ENCODE data around the gene ARID4A. TPM values are rescaled to one million over a fixed set of nuclear protein-coding genes. Genes with fewer than 3 reads are reported as not detected.

The ARID4A gene
- total and polyA plus RNA-seq, 4 donors = 7.3 to 49.3 (median 15.2) TPM

GRCh38 chr14:58305730-58306129 lies 7.4 kb downstream of the ARID4A start:
- no peaks in the 10 kb centered on the region for H3K9me3 ChIP-seq (ENCODE audit: control insufficient read depth in 4 of 4, insufficient read depth in 3 of 4, low read length in 3 of 4)
- ATAC-seq (ENCODE audit: insufficient read depth, low FRiP score) (no peak), DNase-seq (no peak)
- H3K36me3 ChIP-seq (ENCODE audit: control insufficient read depth in 4 of 4, insufficient read depth in 4 of 4, low read length in 4 of 4) = peaks cover 4 to 37% (median 19%) of the 10 kb centered on the region in 4 donors
- no peaks in the 10 kb centered on the region for H3K27me3 ChIP-seq (ENCODE audit: control insufficient read depth in 3 of 3, insufficient read depth in 3 of 3, low read length in 2 of 3)
- TF ChIP-seq, protein P1, sequence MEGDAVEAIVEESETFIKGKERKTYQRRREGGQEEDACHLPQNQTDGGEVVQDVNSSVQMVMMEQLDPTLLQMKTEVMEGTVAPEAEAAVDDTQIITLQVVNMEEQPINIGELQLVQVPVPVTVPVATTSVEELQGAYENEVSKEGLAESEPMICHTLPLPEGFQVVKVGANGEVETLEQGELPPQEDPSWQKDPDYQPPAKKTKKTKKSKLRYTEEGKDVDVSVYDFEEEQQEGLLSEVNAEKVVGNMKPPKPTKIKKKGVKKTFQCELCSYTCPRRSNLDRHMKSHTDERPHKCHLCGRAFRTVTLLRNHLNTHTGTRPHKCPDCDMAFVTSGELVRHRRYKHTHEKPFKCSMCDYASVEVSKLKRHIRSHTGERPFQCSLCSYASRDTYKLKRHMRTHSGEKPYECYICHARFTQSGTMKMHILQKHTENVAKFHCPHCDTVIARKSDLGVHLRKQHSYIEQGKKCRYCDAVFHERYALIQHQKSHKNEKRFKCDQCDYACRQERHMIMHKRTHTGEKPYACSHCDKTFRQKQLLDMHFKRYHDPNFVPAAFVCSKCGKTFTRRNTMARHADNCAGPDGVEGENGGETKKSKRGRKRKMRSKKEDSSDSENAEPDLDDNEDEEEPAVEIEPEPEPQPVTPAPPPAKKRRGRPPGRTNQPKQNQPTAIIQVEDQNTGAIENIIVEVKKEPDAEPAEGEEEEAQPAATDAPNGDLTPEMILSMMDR (IDR thresholded peaks at IDR 0.05; ENCODE audit: control extremely low read depth, extremely low read depth) = no peak
- no peak overlapping the region for H3K4me3 ChIP-seq
- H3K4me1 ChIP-seq (ENCODE audit: control insufficient read depth in 5 of 5, insufficient read depth in 5 of 5, low read length in 5 of 5) = peaks cover 0 to 4% (median 2%) of the 10 kb centered on the region in 5 donors
- no peak overlapping the region for H3K9ac ChIP-seq (ENCODE audit: insufficient read depth in 1 of 2, low read length in 2 of 2)
- H3K27ac ChIP-seq (ENCODE audit: low read depth in 1 of 2, low read length in 1 of 2) = no peak overlapping the region
- WGBS, 2 donors = 67 to 77% methylated on average over 2 of the region's 2 CpGs

GRCh38 chr14:58307597-58308316 lies 9.4 kb downstream of the ARID4A start:
- Histone ChIP-seq H3K4me3 (no peak overlapping the region), H3K9me3 (ENCODE audit: control insufficient read depth in 4 of 4, insufficient read depth in 3 of 4, low read length in 3 of 4) (no peaks in the 10 kb centered on the region), H3K27ac (ENCODE audit: low read depth in 1 of 2, low read length in 1 of 2) (no peak overlapping the region), H3K36me3 (ENCODE audit: control insufficient read depth in 4 of 4, insufficient read depth in 4 of 4, low read length in 4 of 4) (peaks cover 4 to 33% (median 15%) of the 10 kb centered on the region in 4 donors), H3K4me1 (ENCODE audit: control insufficient read depth in 5 of 5, insufficient read depth in 5 of 5, low read length in 5 of 5) (peaks cover 0 to 2% (median 0%) of the 10 kb centered on the region in 5 donors), H3K9ac (ENCODE audit: insufficient read depth in 1 of 2, low read length in 2 of 2) (no peak overlapping the region), H3K27me3 (ENCODE audit: control insufficient read depth in 3 of 3, insufficient read depth in 3 of 3, low read length in 2 of 3) (no peaks in the 10 kb centered on the region)
- 92 to 93% methylated on average over 8 of the region's 8 CpGs for WGBS, 2 donors
- DNase-seq = no peak
- TF ChIP-seq, protein P1 (IDR thresholded peaks at IDR 0.05; ENCODE audit: control extremely low read depth, extremely low read depth) = no peak
- ATAC-seq (ENCODE audit: insufficient read depth, low FRiP score) = no peak

DNA sequence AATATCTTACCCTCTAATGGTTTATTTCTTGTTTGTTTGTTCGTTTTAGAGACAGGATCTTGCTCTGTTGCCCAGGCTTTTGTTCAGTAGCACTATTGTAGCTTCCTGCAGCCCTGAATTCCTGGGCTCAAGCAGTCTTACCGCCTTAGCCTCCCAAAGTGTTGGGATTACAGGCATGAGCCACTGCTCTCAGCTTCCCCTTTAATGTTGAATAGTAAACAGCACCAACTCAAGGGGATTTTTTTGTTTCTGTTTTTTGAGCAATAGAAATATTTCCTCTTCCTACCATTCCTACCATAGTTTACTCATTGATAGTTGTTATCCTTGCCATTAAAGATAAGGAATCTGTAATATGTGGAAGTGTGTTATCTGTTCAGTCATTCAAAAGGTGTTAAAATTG lies 10.7 kb downstream of the ARID4A start:
- H3K9me3 ChIP-seq (ENCODE audit: control insufficient read depth in 4 of 4, insufficient read depth in 3 of 4, low read length in 3 of 4) = no peaks in the 10 kb centered on the region
- ATAC-seq (ENCODE audit: insufficient read depth, low FRiP score) = no peak
- no peak overlapping the region for H3K4me3 ChIP-seq
- H3K27me3 ChIP-seq (ENCODE audit: control insufficient read depth in 3 of 3, insufficient read depth in 3 of 3, low read length in 2 of 3) = no peaks in the 10 kb centered on the region
- no peak overlapping the region for H3K27ac ChIP-seq (ENCODE audit: low read depth in 1 of 2, low read length in 1 of 2)
- H3K36me3 ChIP-seq (ENCODE audit: control insufficient read depth in 4 of 4, insufficient read depth in 4 of 4, low read length in 4 of 4) = peaks cover 5 to 32% (median 9%) of the 10 kb centered on the region in 4 donors
- H3K4me1 ChIP-seq (ENCODE audit: control insufficient read depth in 5 of 5, insufficient read depth in 5 of 5, low read length in 5 of 5) = peaks cover 0 to 2% (median 0%) of the 10 kb centered on the region in 5 donors
- WGBS, 2 donors = 63 to 82% methylated on average over 2 of the region's 2 CpGs
- TF ChIP-seq, protein P1 (IDR thresholded peaks at IDR 0.05; ENCODE audit: control extremely low read depth, extremely low read depth) = no peak
- DNase-seq = no peak
- H3K9ac ChIP-seq (ENCODE audit: insufficient read depth in 1 of 2, low read length in 2 of 2) = no peak overlapping the region

Data from lung (tissue), 12 donors.